Cerebellar cortex (tissue), 1 donor: ENCODE results near the gene DEFB125.
A peak's percentile ranks its signal among the peaks of the same experiment; 100 is the strongest.
"Not testable (repeated sequence)": the region's sequence is repeated elsewhere in the genome, so short reads cannot be mapped to it uniquely, and the experiment has no call there.

Source experiments
- DNase-seq: peaks from one replicate; pipeline ENCODE4 v3.0.0-alpha.2; 2015; ENCODE audit warnings: low spot score

The DEFB125 gene, protein sequence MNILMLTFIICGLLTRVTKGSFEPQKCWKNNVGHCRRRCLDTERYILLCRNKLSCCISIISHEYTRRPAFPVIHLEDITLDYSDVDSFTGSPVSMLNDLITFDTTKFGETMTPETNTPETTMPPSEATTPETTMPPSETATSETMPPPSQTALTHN

DNA sequence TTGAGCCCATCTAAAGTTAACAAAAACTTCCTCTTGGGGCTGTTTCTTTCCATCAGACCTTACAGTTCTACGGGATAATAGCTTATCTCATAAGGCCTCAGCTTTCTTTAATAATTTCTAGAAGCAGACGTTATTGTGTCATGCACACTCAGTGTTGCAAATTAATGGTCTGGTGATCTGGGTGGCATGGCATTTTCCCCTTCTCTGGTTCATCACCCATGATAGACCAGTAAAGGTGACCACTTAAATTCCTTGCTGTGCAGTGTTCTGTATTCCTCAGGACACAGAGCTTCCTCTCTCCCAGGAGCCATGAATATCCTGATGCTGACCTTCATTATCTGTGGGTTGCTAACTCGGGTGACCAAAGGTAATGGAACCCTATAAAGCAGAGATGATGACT is at the start of gene DEFB125:
TSS of gene DEFB125 (plus strand) at position 272 of the 400 bp plus-strand sequence. CDS start at position 310, 38 bp downstream.
- no peak for DNase-seq

DNA sequence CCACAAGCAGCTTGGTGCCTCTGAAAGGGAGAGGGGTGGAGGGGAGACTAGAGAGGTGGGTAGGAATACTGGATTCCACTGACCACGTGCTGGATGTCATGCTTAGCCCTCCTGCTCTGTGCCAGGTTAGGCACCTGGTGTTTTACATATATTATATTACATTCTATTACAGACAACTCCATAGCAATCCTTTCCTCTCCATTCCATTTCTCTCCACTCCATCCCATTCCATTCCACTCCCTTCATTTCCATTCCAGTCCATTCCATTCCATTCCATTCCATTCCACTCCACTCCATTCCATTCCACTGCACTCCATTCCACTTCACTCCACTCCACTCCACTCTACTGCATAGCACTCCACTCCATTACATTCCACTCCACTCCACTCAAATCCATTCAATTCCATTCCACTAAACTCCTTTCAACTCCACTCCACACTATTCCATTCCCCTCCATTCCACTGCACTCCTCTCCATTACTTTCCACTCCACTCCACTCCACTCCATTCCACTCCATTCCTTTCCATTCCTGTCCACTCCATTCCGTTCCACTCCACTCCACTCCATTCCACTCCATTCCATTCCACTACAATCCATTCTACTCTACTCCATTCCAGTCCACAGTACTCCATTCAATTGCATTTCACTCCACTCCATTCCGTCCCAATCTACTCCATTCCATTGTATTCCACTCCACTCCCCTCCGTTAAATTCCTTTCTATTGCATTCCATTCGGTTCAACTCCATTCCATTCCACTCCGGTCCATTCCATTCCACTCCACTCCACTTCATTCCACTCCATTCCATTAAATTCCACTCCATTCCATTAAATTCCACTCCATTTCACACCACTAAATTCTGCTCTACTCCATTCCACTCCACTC is 27.2 kb upstream of the DEFB125 start:
- peak; percentile 3 for DNase-seq

DNA sequence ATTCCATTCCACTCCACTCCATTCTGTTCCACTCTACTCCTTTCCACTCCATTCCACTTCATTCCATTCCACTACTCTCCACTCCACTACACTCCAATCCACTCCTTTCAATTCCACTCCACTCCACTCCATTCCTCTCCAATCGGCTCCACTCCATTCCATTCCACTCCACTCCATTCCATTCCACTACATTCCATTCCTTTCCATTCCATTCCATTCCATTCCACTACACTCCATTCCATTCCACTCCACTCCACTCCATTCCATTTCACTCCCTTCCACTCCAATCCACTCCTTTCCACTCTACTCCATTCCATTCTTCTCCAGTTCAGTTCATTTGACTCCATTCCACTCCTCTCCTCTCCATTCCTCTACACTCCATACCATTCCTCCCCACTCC is 26.2 kb upstream of the DEFB125 start:
- DNase-seq, result no peak

DNA sequence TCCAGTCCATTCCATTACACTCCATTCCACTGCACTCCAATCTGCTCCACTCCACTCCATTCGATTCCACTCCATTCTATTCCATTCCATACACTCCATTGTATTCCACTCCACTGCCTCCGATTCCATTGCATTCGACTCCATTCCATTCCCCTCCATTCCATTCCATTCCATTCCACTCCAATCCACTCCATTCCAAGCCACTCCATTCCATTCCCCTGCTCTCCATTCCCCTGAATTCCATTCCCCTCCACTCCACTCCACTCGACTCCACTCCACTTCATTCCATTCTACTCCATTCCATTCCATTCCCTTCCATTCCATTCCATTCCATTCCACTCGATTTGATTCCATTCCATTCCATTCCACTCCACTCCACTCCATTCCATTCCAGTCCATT is 25.7 kb upstream of the DEFB125 start:
- DNase-seq, result no peak

DNA sequence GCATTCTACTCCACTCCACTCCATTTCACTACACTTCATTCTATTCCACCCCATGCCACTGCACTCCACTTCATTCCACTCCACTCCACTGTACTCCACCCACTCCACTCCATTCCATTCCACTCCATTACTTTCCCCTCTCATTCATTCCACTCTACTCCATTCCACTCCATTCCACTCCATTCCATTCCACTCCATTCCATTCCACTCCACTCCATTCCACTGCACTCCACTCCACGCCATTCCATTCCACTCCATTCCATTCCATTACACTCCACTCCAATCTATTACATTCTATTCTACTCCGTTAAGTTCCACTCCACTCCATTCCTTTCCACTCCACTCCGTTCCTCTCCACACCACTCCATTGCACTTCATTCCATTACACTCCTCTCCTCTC is 25.0 kb upstream of the DEFB125 start:
- no peak for DNase-seq

DNA sequence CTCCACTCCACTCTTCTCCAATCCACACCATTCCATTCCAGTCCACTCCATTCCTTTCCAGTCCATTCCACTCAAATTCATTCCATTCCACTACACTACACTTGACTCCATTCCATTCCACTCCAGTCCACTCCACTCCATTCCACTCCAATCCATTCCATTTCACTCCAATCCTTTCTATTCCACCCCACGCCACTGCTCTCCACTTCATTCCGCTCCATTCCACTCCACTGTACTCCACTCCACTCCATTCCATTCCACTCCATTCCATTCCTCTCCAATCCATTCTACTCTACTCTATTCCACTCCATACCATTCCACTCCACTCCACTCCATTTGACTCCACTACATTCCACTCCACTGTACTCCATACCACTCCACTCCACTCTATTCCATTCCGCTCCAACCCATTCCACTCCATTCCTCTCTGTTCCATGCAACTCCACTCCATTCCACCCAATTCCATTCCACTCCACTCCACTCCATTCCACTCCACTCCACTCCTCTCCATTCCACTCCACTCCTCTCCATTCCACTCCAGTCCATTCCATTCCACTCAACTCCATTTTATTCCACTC is 23.4 kb upstream of the DEFB125 start:
- no peak for DNase-seq

DNA sequence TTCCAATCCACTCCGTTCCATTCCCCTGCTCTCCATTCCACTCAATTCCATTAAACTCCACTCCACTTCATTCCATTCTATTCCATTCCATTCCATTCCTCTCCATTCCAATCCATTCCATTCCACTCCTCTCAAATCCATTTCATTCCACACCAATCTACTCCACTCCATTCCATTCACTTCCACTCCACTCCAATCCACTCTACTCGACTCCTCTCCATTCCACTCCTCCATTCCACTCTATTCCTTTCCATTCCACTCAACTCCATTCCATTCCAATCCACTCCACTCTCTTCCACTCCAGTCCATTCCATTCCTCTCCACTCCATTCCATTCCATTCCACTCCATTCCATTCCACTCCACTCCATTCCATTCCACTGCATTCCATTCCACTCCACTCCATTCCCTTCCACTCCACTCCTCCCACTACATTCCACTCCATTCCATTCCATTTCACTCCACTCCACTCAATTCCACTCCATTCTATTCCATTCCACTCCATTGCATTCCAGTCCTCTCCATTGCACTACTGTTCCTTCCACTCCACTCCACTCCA is 22.6 kb upstream of the DEFB125 start:
- DNase-seq, result no peak

DNA sequence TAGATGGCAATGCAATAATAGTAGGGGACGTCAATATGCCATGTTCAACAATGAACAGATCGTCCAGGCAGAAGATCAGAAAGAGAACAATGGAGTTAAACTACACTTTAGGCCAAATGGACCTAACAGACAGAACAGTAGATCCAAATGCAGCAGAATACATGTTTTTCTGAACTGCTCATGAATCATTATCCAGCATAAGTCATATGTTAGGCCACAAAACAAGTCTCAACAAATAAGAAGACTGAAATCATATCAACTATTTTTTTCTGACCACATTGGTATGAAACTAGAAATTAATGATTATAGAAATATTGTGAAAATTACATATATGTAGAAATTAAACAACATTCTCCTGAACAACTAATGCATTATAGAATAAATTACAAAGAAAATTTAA is 10.2 kb upstream of the DEFB125 start:
- no peak for DNase-seq

DNA sequence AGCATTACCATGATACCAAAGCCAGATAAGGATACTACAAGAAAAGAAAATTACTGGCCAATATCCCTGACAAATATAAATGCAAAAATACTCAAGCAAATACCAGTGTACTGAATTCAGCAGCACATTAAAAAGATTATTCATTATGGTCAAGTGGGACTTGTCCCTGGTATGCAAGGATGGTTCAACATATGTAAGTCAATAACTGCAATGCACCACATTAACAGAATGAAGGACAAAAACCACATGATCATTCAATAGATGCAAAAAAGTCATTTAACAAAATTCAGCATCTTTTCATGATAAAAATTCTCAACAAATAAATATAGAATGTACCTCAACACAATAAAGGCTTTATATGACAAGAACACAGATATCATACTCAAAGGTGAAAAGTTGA is 9.1 kb upstream of the DEFB125 start:
- DNase-seq, result no peak

DNA sequence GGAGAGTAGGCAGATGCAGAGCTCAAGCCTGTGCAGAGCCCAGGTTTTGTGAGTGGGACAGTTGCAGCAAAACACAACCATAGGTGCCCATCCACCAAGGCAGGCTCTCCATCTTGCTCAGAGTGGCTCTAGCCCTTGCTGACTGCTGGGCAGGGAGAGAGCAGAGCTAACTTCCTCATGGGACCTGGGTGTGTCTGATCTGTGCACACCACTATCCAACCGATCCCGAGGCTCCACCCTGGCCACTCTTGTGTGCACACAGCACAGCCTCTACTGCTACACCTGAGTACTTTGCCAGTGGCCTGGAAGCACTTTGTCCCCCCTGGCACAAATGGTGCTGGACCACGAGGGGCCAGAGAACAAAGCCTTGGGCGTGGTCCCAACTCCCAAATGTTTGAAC is 7.9 kb upstream of the DEFB125 start:
- DNase-seq, result no peak

DNA sequence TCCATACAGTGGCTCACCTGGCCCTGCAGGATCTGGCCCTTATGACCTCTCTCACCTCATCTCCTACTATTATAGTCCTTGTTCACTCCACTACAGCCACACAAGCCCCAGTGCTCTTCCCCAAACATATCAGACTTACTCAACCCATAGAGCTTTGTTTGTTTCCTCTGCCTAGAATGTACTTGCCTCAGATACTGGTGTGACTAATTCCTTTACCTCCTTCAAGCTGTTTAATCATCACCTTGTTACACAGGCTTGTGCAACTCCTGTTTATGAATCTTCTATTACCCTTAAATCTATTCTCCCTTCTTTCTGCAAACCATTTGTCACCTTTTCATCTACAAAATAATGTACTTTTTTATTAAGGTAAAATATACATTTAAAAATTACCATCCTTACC is 3.2 kb downstream of the DEFB125 start:
- DNase-seq, result no peak

DNA sequence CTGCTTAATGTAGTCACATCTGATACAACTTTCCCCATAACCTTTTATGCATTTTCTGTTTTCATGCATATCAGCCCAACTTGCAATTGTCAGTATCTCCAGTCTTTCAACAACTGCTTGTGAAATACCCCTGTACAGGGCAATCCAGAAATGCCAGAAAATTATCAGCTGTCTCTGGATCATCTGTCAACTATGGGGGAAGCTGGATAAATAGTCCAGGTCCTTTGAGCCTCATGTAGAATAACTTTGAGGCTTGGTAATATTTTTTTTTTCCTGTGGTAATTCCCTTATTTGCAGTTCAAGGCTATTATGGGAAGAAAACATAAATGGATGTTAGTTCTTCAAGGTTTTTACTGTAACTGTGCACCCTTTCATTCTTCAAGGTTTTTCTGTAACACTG is 6.2 kb downstream of the DEFB125 start:
- DNase-seq, result no peak

DNA sequence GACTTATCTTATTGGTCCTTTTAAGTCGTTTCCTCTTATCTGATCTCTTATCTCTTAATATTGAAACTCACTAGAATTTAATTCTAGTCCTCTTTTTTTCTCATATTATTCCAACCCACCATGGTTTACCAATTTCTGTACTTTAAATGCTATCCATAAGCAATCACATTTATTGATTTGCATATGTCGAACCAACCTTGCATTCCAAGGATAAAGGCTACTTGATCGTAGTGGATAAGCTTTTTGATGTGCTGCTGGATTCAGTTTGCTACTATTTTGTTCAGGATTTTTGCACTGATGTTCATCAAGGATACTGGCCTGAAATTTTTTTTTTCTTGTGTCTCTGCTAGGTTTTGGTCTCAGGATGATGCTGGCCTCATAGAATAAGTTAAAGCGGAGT is 7.7 kb downstream of the DEFB125 start:
- no peak for DNase-seq

DNA sequence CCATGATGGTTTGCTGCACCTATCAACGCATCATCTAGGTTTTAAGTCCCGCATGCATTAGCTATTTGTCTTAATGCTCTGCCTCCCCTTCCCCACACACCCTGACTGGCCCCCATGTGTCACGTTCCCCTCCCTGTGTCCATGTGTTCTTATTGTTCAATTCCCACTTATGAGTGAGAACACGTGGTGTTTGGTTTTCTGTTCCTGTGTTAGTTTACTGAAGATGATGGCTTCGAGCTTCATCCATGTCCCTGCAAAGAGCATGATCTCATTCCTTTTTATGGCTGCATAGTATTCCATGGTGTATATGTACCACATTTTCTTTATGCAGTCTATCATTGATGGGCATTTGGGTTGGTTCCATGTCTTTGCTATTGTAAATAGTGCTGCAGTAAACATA is 10.2 kb downstream of the DEFB125 start:
- DNase-seq, result not testable (repeated sequence)

DNA sequence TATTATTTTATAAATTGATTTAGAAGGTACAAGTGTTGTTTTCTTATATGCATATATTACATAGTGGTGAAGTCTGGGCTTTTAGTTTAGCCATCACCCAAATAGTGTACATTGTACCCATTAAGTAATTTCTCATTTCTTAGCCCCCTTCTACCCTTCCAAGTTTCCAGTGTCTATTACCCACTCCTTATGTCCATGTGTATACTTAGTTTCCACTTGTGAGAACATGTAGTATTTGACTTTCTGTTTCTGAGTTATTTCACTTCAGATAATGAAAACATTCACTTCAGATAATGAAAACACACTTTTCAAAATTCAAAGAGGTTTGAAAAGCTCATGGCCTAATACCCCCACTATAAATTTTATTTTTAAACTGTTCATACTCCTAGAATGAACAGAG is 14.5 kb downstream of the DEFB125 start:
- DNase-seq, result no peak

DNA sequence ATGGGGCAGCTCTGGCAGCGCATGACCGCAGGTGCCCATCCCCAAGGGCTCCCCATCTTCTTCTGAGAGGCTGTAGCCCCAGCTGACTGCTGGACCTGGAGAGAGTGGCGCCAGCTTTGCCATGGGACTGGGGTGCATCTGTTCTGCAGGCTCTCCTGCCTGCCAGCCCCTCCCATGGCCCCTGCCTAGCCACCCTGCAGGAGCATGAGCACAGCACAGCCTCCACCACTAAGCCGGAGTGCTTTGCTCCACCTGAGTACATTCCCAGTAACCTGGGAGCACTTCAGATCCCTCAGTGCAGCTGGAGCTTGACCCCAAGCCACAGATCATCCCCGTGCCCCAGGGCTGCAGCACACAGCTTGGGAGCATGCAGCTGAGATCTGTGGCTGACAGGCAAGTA is 16.0 kb downstream of the DEFB125 start:
- DNase-seq, result no peak

DNA sequence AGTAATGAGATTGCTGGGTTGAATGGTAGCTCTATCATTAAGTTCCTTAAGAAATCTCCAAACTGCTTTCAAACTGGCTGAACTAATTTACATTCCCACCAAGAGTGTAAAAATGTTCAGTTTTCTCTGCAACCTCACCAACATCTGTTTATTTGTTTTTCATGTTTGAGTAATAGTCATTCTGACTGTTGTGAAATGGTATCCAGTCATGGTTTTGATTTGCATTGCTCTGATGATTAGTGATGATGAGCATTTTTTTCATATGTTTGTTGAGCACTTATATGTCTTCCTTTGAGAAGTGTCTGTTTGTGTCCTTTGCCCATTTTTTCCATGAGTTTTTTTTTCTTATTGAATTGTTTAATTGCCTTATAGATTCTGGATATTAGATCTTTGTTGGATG is 24.9 kb downstream of the DEFB125 start:
- no peak for DNase-seq

DNA sequence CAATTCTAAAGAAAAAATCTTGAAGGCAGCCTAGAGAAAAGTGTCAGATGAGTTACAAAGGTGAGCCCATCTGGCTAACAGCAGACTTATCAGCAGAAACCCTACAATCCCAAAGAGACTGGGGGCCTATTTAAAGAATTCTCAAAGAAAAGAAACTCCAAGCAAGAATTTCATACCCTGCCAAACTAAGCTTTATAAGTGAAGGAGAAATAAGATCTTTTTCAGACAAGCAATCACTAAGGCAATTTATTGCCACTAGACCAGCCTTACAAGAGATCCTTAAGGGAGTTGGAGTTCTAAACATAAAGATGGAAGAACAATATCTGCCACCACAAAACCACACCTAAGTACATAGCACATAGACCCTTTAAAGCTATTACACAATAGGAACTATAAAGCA is 30.0 kb downstream of the DEFB125 start:
- DNase-seq, result no peak

DNA sequence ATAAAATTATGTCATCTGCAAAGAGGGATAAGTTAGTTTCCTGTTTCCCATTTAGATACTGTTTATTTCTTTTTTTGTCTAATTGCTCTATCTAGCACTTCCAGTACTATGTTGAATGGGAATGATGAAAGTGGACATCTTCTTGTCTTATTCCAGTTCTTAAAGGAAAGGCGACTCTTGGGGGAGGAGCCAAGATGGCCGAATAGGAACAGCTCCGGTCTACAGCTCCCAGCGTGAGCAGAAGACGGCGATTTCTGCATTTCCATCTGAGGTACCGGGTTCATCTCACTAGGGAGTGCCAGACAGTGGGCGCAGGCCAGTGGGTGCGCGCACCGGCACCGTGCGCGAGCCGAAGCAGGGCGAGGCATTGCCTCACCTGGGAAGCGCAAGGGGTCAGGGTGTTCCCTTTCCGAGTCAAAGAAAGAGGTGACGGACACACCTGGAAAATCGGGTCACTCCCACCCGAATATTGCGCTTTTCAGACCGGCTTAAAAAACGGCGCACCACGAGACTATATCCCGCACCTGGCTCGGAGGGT is 42.4 kb downstream of the DEFB125 start:
- not testable (repeated sequence) for DNase-seq

DNA sequence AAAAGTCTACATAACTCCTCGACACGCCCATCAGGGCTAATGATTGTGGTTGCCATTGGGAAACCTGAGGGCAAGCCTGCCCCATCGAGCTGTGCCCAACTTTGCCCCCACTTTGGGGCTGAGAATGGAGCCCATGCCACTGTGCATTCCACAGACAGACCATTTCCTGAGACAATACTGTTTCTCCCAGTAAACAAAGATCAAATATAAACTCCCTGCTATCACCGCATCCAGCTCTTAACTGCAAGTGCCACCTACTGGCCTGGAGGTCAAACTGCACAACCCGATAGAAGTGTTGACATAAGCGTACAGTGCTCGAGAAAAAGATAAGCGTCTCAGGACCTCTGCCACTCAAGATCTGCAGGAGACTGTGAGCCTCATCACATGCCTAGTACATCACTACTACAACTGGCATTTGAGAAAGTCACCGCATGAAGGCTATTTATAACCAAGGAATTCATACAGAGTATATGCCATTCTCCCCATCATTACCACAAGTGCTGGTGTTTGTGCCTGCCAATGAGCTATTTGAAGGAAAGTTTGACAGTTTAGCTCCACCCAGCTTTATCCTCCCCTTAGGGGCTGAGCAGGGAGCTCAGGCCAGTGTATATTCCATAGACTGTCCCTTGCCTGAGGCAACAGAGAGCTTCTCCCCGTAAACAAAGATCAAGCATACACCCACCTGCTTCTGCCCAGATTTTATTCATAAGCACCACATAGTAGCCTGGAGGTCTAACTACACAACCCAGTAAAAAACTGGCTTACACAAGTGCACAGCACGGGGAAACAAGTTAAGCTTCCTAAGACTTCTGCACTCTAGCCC is 50.4 kb downstream of the DEFB125 start:
- DNase-seq, result no peak

DNA sequence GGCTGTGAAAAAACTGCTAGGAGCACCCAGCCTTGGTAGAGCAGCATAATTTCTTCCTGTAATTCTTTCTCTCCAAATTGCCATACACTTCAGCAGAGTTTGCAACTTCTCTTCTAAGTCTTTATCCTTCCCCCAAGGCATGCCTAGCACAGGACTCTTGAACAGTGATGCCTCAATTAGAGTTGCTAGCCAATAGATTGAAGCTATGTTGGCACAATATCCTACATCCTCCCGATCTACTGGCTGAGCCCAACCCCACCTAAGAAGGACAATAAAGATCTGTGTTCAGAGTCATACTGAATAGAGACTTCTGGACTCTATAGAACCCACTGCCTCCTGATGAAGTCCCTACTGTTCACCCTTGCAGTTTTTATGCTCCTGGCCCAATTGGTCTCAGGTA is 54.8 kb downstream of the DEFB125 start, which contains the start of gene DEFB126:
TSS of gene DEFB126 (plus strand) at position 301 of the 400 bp plus-strand sequence. CDS start at position 340, 39 bp downstream.
- no peak for DNase-seq

DNA sequence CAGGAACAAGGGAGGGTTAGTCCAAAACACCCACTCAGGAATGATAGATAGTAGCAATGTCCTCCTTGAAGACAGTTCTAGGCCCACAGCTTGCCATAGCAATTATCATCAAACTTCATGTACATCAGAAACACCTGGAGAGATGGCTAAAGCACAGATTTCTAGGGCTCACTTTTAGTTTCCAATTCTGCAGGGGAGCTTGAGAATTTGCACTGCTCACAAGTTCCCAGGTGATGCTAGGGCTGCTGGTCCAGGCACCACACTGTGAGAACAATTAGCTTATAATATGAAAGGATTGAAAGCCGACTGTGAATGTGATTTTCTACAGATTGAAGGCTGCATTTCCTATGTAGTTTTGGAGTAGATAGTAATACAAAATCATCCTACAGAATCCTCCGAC is 58.4 kb downstream of the DEFB125 start:
- DNase-seq, result no peak
